Astrocyte of the cerebellum (primary cell): Measurements from ENCODE around the gene KANSL1.

Source experiments
- DNase-seq: peaks from one replicate; pipeline ENCODE4 v3.0.0-alpha.2; 2011; ENCODE audit warnings: low read depth
- H3K4me3 ChIP-seq: 2 replicates; pipeline ENCODE4 v1.5.1; 2011; ENCODE audit warnings: mild to moderate bottlenecking, low read depth, low read length, moderate library complexity
- CTCF ChIP-seq: IDR thresholded peaks from 2 replicates; pipeline ENCODE4 v1.5.1; 2012; ENCODE audit warnings: low read length, low read depth, moderate library complexity, mild to moderate bottlenecking; ENCODE audit errors: missing control alignments
- in situ Hi-C: cut with HindIII; loops from 2 replicates; pipeline ENCODE4 v1.10.0; 2017; ENCODE audit warnings: low sequenced_read_pairs

Gene KANSL1

GRCh38 chr17:46057366-46057765 is 135.9 kb downstream of the KANSL1 start:
- TF ChIP-seq CTCF = no peak
- in situ Hi-C loops = no loop called here
- no peak overlapping the region for H3K4me3 ChIP-seq
- DNase-seq = no peak

- H3K4me3 ChIP-seq = no peak overlapping the region
- peak; percentile 40 for DNase-seq
- no peak for TF ChIP-seq CTCF
- in situ Hi-C loops = no loop called here
Measured at GRCh38 chr17:46056800-46057304, 136.4 kb downstream of the KANSL1 start.

- in situ Hi-C loops = no loop called here
- H3K4me3 ChIP-seq = no peak overlapping the region
- DNase-seq = no peak
- no peak for TF ChIP-seq CTCF
Measured at GRCh38 chr17:46053911-46054534, 139.2 kb downstream of the KANSL1 start.

- in situ Hi-C loops = no loop called here
- no peak for TF ChIP-seq CTCF
- no peak for DNase-seq
- no peak overlapping the region for H3K4me3 ChIP-seq
Measured at GRCh38 chr17:46049656-46050055, 143.6 kb downstream of the KANSL1 start.

GRCh38 chr17:46047856-46048255 is 145.4 kb downstream of the KANSL1 start:
- in situ Hi-C loops = no loop called here
- TF ChIP-seq CTCF = no peak
- DNase-seq = no peak
- no peak overlapping the region for H3K4me3 ChIP-seq

- no peak for TF ChIP-seq CTCF
- in situ Hi-C loops = no loop called here
- H3K4me3 ChIP-seq = no peak overlapping the region
- DNase-seq = no peak
Measured at GRCh38 chr17:46047398-46047797, 145.8 kb downstream of the KANSL1 start.
